ENCODE results near the gene DCTN2.

DNA sequence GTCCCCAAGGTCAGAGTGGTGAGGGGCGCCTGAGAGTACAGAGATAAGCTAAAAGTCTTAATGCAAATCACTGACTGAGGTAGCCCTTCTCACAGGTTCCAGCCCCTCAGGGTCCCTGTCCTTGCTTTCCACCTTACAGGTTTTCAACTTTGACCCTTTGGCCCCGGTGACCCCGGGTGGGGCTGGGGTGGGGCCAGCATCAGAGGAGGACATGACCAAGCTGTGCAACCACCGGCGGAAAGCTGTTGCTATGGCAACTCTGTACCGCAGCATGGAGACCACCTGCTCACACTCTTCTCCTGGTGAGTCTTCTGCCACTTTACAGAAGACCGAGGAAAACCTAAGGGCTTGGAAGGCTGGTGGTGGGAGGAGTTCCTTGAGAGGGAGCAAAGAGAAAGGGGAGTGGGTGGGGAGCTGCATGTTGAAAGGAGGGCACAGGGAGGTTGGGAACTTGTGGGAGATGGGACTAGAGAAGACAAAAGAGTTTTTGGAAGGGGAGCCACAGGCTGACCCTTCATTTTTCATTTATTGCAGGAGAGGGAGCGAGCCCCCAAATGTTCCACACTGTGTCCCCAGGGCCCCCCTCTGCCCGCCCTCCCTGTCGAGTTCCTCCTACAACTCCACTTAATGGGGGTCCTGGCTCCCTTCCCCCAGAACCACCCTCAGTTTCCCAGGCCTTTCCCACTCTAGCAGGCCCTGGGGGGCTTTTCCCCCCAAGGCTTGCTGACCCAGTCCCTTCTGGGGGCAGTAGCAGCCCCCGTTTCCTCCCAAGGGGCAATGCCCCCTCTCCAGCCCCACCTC is 22.0 kb downstream of the DCTN2 start:
- no peak for TF ChIP-seq EZH2 (IDR thresholded peaks at IDR 0.05; ENCODE audit: insufficient read depth, low read length)
- TF ChIP-seq, protein P1, sequence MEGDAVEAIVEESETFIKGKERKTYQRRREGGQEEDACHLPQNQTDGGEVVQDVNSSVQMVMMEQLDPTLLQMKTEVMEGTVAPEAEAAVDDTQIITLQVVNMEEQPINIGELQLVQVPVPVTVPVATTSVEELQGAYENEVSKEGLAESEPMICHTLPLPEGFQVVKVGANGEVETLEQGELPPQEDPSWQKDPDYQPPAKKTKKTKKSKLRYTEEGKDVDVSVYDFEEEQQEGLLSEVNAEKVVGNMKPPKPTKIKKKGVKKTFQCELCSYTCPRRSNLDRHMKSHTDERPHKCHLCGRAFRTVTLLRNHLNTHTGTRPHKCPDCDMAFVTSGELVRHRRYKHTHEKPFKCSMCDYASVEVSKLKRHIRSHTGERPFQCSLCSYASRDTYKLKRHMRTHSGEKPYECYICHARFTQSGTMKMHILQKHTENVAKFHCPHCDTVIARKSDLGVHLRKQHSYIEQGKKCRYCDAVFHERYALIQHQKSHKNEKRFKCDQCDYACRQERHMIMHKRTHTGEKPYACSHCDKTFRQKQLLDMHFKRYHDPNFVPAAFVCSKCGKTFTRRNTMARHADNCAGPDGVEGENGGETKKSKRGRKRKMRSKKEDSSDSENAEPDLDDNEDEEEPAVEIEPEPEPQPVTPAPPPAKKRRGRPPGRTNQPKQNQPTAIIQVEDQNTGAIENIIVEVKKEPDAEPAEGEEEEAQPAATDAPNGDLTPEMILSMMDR (IDR thresholded peaks at IDR 0.05; ENCODE audit: insufficient read depth, low read depth, low read length), result no peak

Measured in astrocyte (in vitro differentiated cells and primary cell).